HG02610 (cell line): ENCODE results near the gene MKI67.
A peak's percentile ranks its signal among the peaks of the same experiment; 100 is the strongest.
"Not testable (repeated sequence)": the region's sequence is repeated elsewhere in the genome, so short reads cannot be mapped to it uniquely, and the experiment has no call there.

Experiments
- ATAC-seq: cut with Tn5 transposase; IDR thresholded peaks from one replicate; pipeline ENCODE4 v1.9.1; 2021; ENCODE audit warnings: mild to moderate bottlenecking, moderate library complexity; ENCODE audit not compliant: unreplicated experiment

The MKI67 gene

GRCh38 chr10:128150561-128150960 lies 24.3 kb upstream of the MKI67 start:
- ATAC-seq, result no peak

- ATAC-seq, result peak; percentile 85
Observed at GRCh38 chr10:128150045-128150493, 23.8 kb upstream of the MKI67 start.

- ATAC-seq, result no peak
Observed at GRCh38 chr10:128149267-128150014, 23.2 kb upstream of the MKI67 start.

GRCh38 chr10:128147669-128148068 lies 21.4 kb upstream of the MKI67 start:
- no peak for ATAC-seq

GRCh38 chr10:128147064-128147463 lies 20.8 kb upstream of the MKI67 start:
- peak; percentile 79 for ATAC-seq

GRCh38 chr10:128144547-128144946 lies 18.3 kb upstream of the MKI67 start:
- ATAC-seq, result no peak

GRCh38 chr10:128143531-128143930 lies 17.3 kb upstream of the MKI67 start:
- no peak for ATAC-seq

GRCh38 chr10:128140425-128140824 lies 14.2 kb upstream of the MKI67 start:
- no peak for ATAC-seq

- not testable (repeated sequence) for ATAC-seq
Observed at GRCh38 chr10:128138429-128138828, 12.2 kb upstream of the MKI67 start.

- no peak for ATAC-seq
Observed at GRCh38 chr10:128137877-128138276, 11.7 kb upstream of the MKI67 start.

- ATAC-seq, result no peak
Observed at GRCh38 chr10:128130051-128130450, 3.8 kb upstream of the MKI67 start.

- ATAC-seq, result no peak
Observed at GRCh38 chr10:128128582-128128981, 2.4 kb upstream of the MKI67 start.

GRCh38 chr10:128125416-128125943 lies 743 bp downstream of the MKI67 start:
- ATAC-seq, result no peak

- ATAC-seq, result no peak
Observed at GRCh38 chr10:128124813-128125403, 1.3 kb downstream of the MKI67 start.

- ATAC-seq, result no peak
Observed at GRCh38 chr10:128123846-128124245, 2.4 kb downstream of the MKI67 start.

- no peak for ATAC-seq
Observed at GRCh38 chr10:128122931-128123330, 3.3 kb downstream of the MKI67 start.

- ATAC-seq, result no peak
Observed at GRCh38 chr10:128121750-128122412, 4.3 kb downstream of the MKI67 start.

- ATAC-seq, result no peak
Observed at GRCh38 chr10:128116851-128117615, 9.2 kb downstream of the MKI67 start.

GRCh38 chr10:128116187-128116586 lies 10.0 kb downstream of the MKI67 start:
- ATAC-seq, result no peak

- no peak for ATAC-seq
Observed at GRCh38 chr10:128115356-128115755, 10.9 kb downstream of the MKI67 start.

- ATAC-seq, result no peak
Observed at GRCh38 chr10:128114901-128115300, 11.3 kb downstream of the MKI67 start.
